Lung (tissue), 12 donors: ENCODE results near the gene ZNF318. TPM values are rescaled to one million over a fixed set of nuclear protein-coding genes. Genes with fewer than 3 reads are reported as not detected.

Experiments used
- ATAC-seq: fragments of 200-7000 bp; cut with Tn5 transposase; one replicate; pipeline ENCODE4 v1.9.1; 2020; ENCODE audit warnings: moderate number of reproducible peaks; ENCODE audit not compliant: insufficient read depth, low FRiP score
- DNase-seq, 3 donors: peaks; one replicate each; pipeline ENCODE4 v3.0.0-alpha.2; 2013 to 2017
- H3K27ac ChIP-seq, 2 donors: one replicate each; pipeline ENCODE4 v1.5.1; 2013; ENCODE audit warnings: mild to moderate bottlenecking in 2 of 2, moderate library complexity in 2 of 2, control low read depth in 1 of 2, inconsistent platforms in 1 of 2, low read depth in 1 of 2, low read length in 1 of 2
- H3K27me3 ChIP-seq, 3 donors: one replicate each; pipeline ENCODE4 v1.5.1; 2013; ENCODE audit warnings: low read length in 2 of 3; ENCODE audit not compliant: control insufficient read depth in 3 of 3, insufficient read depth in 3 of 3
- H3K36me3 ChIP-seq, 4 donors: one replicate each; pipeline ENCODE4 v1.5.1; 2013; ENCODE audit warnings: low read length in 4 of 4, mild to moderate bottlenecking in 1 of 4, moderate library complexity in 1 of 4; ENCODE audit not compliant: control insufficient read depth in 4 of 4, insufficient read depth in 4 of 4
- H3K4me1 ChIP-seq, 5 donors: one replicate each; pipeline ENCODE4 v1.5.1; 2013; ENCODE audit warnings: low read length in 5 of 5, mild to moderate bottlenecking in 2 of 5, moderate library complexity in 1 of 5; ENCODE audit not compliant: control insufficient read depth in 5 of 5, insufficient read depth in 5 of 5
- H3K4me3 ChIP-seq: one replicate; pipeline ENCODE4 v1.5.1; 2013; ENCODE audit warnings: mild to moderate bottlenecking, control low read depth, moderate library complexity
- H3K9ac ChIP-seq, 2 donors: one replicate each; pipeline ENCODE4 v1.5.1; 2013; ENCODE audit warnings: low read length in 2 of 2, control low read depth in 1 of 2; ENCODE audit not compliant: insufficient read depth in 1 of 2
- H3K9me3 ChIP-seq, 4 donors: one replicate each; pipeline ENCODE4 v1.5.1; 2013; ENCODE audit warnings: low read length in 3 of 4, mild to moderate bottlenecking in 1 of 4, moderate library complexity in 1 of 4; ENCODE audit not compliant: control insufficient read depth in 4 of 4, insufficient read depth in 3 of 4
- CTCF ChIP-seq: IDR thresholded peaks from 2 replicates; pipeline ENCODE4 v1.5.1; 2012; ENCODE audit warnings: mild to moderate bottlenecking; ENCODE audit errors: control extremely low read depth, extremely low read depth
- WGBS, 2 donors: extraction: QIAGEN DNeasy Blood & Tissue Kit; methylation state at CpG; one replicate each; pipeline ENCODE4 v1.1.7; 2013; 5-methylcytosine and 5-hydroxymethylcytosine counted together
- polyA plus RNA-seq, 2 donors: library from polyadenylated mRNA; stranded (reverse); fragments of 200-250 nt; gene quantifications; one replicate each; pipeline ENCODE4 v1.2.1, GENCODE V29; 2013
- total RNA-seq, 2 donors: library from RNA; depleted of rRNA in 1 of 2; stranded (reverse); fragments of >200 nt in 1 of 2; gene quantifications; one replicate each; pipeline ENCODE4 v1.2.1, GENCODE V29; 2014 to 2021
- donor health status: control.
- donor health status: control.
- donor health status: Bipolar disorder and iron deficiency.
- donor health status: healthy.
- donor health status: DM: yes; HTN: yes; CAD: no.

ZNF318 gene
- total and polyA plus RNA-seq, 4 donors = 4.1 to 20.5 (median 8.8) TPM

- Histone ChIP-seq H3K9me3 (no peaks in the 10 kb centered on the region), H3K9ac (no peak overlapping the region)
Observed at GRCh38 chr6:43295456-43295855, 74.0 kb downstream of the ZNF318 start.

GRCh38 chr6:43294536-43294935, 74.9 kb downstream of the ZNF318 start:
- H3K9ac ChIP-seq = no peak overlapping the region
- ATAC-seq (no peak), DNase-seq (no peak)
- no peak for TF ChIP-seq CTCF
- H3K27me3 ChIP-seq = no peaks in the 10 kb centered on the region
- H3K27ac ChIP-seq = no peak overlapping the region
- no peaks in the 10 kb centered on the region for H3K9me3 ChIP-seq
- H3K4me3 ChIP-seq = no peak overlapping the region
- H3K4me1 ChIP-seq = no peaks in the 10 kb centered on the region
- no peaks in the 10 kb centered on the region for H3K36me3 ChIP-seq
- WGBS, 2 donors = 84 to 89% methylated on average over 3 of the region's 3 CpGs

More at GRCh38 chr6:43295456-43295855, 74.0 kb downstream of the ZNF318 start:
- DNase-seq (no peak), ATAC-seq (no peak)
- no peak overlapping the region for H3K27ac ChIP-seq
- WGBS, 2 donors = 88 to 100% methylated on average over 3 of the region's 3 CpGs
- no peak overlapping the region for H3K4me3 ChIP-seq
- TF ChIP-seq CTCF = no peak
- H3K4me1 ChIP-seq = no peaks in the 10 kb centered on the region
- no peaks in the 10 kb centered on the region for H3K36me3 ChIP-seq
- H3K27me3 ChIP-seq = no peaks in the 10 kb centered on the region

- ATAC-seq = no peak
- Histone ChIP-seq H3K36me3 (no peaks in the 10 kb centered on the region), H3K27me3 (no peaks in the 10 kb centered on the region), H3K4me1 (no peaks in the 10 kb centered on the region), H3K9ac (no peak overlapping the region), H3K27ac (no peak overlapping the region), H3K4me3 (no peak overlapping the region), H3K9me3 (no peaks in the 10 kb centered on the region)
- no peak for DNase-seq
- 93% methylated on average over 3 of the region's 3 CpGs for WGBS, 2 donors
- no peak for TF ChIP-seq CTCF
Observed at GRCh38 chr6:43293698-43294097, 75.7 kb downstream of the ZNF318 start.

GRCh38 chr6:43292763-43293318, 76.6 kb downstream of the ZNF318 start:
- 69 to 88% methylated on average over 5 of the region's 5 CpGs for WGBS, 2 donors
- Histone ChIP-seq H3K27me3 (no peaks in the 10 kb centered on the region), H3K4me3 (no peak overlapping the region), H3K36me3 (no peaks in the 10 kb centered on the region), H3K9me3 (no peaks in the 10 kb centered on the region), H3K9ac (no peak overlapping the region), H3K4me1 (no peaks in the 10 kb centered on the region), H3K27ac (no peak overlapping the region)
- DNase-seq = no peak
- TF ChIP-seq CTCF = no peak
- no peak for ATAC-seq
